HepG2 (cell line): Measurements from ENCODE around the gene ENGASE.

Source experiments
- ADNP ChIP-seq: sonication (generic); formaldehyde crosslinking; IDR thresholded peaks from 2 replicates; pipeline ENCODE4 v1.4.0; 2020; ENCODE audit warnings: missing genetic modification reagents
- BRD4 ChIP-seq: sonication (generic); formaldehyde crosslinking; IDR thresholded peaks from 2 replicates; pipeline ENCODE4 v1.4.0; 2020; ENCODE audit warnings: missing genetic modification reagents
- CTCF ChIP-seq: sonication (generic); formaldehyde crosslinking; IDR thresholded peaks from 2 replicates; pipeline ENCODE4 v1.5.0; 2020; ENCODE audit warnings: mild to moderate bottlenecking, missing genetic modification reagents, moderate library complexity
- GMEB2 ChIP-seq: IDR thresholded peaks from 2 replicates; pipeline ENCODE4 v1.6.1; 2016; ENCODE audit warnings: missing biosample characterization, missing genetic modification reagents, low read depth
- MED1 ChIP-seq: sonication (generic); formaldehyde crosslinking; IDR thresholded peaks from 2 replicates; pipeline ENCODE4 v1.4.0; 2020; ENCODE audit warnings: missing genetic modification reagents
- MTF1 ChIP-seq: sonication (generic); formaldehyde crosslinking; IDR thresholded peaks from 2 replicates; pipeline ENCODE4 v1.5.0; 2020; ENCODE audit warnings: missing genetic modification reagents
- POLR2A ChIP-seq, 2 experiments: IDR thresholded peaks; 2 replicates each; pipeline ENCODE4 v1.6.1; 2011; ENCODE audit warnings: low read depth in 2 of 2, low read length in 2 of 2, mild to moderate bottlenecking in 1 of 2, moderate library complexity in 1 of 2; ENCODE audit not compliant: insufficient read depth in 1 of 2
- POLR2G ChIP-seq: fragments of 200-400 bp; formaldehyde crosslinking; IDR thresholded peaks from 2 replicates; pipeline ENCODE4 v1.6.1; 2018; ENCODE audit warnings: mild to moderate bottlenecking, low read depth, low read length, moderate library complexity
- ZFYVE20 ChIP-seq: sonication (generic); formaldehyde crosslinking; IDR thresholded peaks from 2 replicates; pipeline ENCODE4 v1.8.0; 2023; ENCODE audit warnings: low read depth, mild to moderate bottlenecking, moderate library complexity, missing genetic modification reagents, borderline replicate concordance
- ZHX1 ChIP-seq: sonication (generic); formaldehyde crosslinking; IDR thresholded peaks from 2 replicates; pipeline ENCODE4 v1.8.1; 2022; ENCODE audit warnings: low read depth, mild to moderate bottlenecking, missing genetic modification reagents

- no peak for TF ChIP-seq POLR2A (IDR thresholded peaks at IDR 0.05; ENCODE audit: insufficient read depth in 1 of 2, low read depth in 2 of 2, low read length in 2 of 2)
- TF ChIP-seq MTF1, result no peak
- no peak for TF ChIP-seq ADNP (CRISPR knock-in tag)
- no peak for TF ChIP-seq BRD4 (CRISPR knock-in tag)
- no peak for TF ChIP-seq GMEB2 (CRISPR knock-in tag)
- TF ChIP-seq ZHX1, result no peak
- no peak for TF ChIP-seq ZFYVE20 (CRISPR knock-in tag)
- TF ChIP-seq CTCF, result no peak
- no peak for TF ChIP-seq POLR2G
- TF ChIP-seq MED1, result no peak
Observed at GRCh38 chr17:79038545-79039135, 36.0 kb upstream of the ENGASE start.
